ENCODE measurements around the gene CHID1.

The CHID1 gene

GRCh38 chr11:827146-827896 is 83.3 kb downstream of the CHID1 start:
- no peak overlapping the region for H3K9ac ChIP-seq (ENCODE audit: low read depth, low read length)
- peak overlapping the region; percentile 58 for H3K4me2 ChIP-seq (ENCODE audit: low read length)
- peak overlapping the region; percentile 30 for H3K4me3 ChIP-seq (ENCODE audit: low read length)
- peaks cover 59% of the 10 kb centered on the region for H3K4me1 ChIP-seq (ENCODE audit: control insufficient read depth, insufficient read depth, low read length)
- peaks cover 23% of the 10 kb centered on the region for H3K36me3 ChIP-seq (ENCODE audit: insufficient read depth, low read length)
- peaks cover 2% of the 10 kb centered on the region for H3K27me3 ChIP-seq (ENCODE audit: control insufficient read depth, insufficient read depth, low read length)
- H3K9me3 ChIP-seq (replicated peaks; ENCODE audit: low read length): no peaks in the 10 kb centered on the region

DNA sequence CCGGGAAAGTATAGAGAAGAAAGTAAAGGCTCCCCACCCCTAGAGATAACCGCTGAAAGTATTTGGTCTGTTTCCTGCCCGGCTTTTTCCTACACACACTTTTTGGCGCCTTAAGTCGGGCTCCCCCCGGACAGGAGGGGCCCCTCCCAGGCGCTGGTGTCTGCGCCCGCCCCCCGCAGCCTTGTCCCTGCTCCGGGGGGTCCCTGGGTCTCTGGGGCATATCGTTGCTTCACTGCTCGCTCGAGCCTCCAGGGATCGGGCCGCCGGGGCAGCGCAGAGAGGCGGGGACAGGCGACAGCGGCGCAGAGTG is 83.8 kb downstream of the CHID1 start:
- no peak overlapping the region for H3K9ac ChIP-seq (ENCODE audit: low read depth, low read length)
- peaks cover 2% of the 10 kb centered on the region for H3K27me3 ChIP-seq (ENCODE audit: control insufficient read depth, insufficient read depth, low read length)
- H3K4me2 ChIP-seq (ENCODE audit: low read length): peak overlapping the region; percentile 58
- H3K4me1 ChIP-seq (ENCODE audit: control insufficient read depth, insufficient read depth, low read length): peaks cover 59% of the 10 kb centered on the region
- H3K4me3 ChIP-seq (ENCODE audit: low read length): no peak overlapping the region
- peaks cover 28% of the 10 kb centered on the region for H3K36me3 ChIP-seq (ENCODE audit: insufficient read depth, low read length)
- H3K9me3 ChIP-seq (replicated peaks; ENCODE audit: low read length): no peaks in the 10 kb centered on the region

- no peaks in the 10 kb centered on the region for H3K9me3 ChIP-seq (replicated peaks; ENCODE audit: low read length)
- peaks cover 33% of the 10 kb centered on the region for H3K36me3 ChIP-seq (ENCODE audit: insufficient read depth, low read length)
- H3K9ac ChIP-seq (ENCODE audit: low read depth, low read length): no peak overlapping the region
- H3K4me1 ChIP-seq (ENCODE audit: control insufficient read depth, insufficient read depth, low read length): peaks cover 59% of the 10 kb centered on the region
- H3K27me3 ChIP-seq (ENCODE audit: control insufficient read depth, insufficient read depth, low read length): peaks cover 2% of the 10 kb centered on the region
- no peak overlapping the region for H3K4me3 ChIP-seq (ENCODE audit: low read length)
- H3K4me2 ChIP-seq (ENCODE audit: low read length): no peak overlapping the region
These were observed 84.4 kb downstream of the CHID1 start for GRCh38 chr11:826227-826621.

DNA sequence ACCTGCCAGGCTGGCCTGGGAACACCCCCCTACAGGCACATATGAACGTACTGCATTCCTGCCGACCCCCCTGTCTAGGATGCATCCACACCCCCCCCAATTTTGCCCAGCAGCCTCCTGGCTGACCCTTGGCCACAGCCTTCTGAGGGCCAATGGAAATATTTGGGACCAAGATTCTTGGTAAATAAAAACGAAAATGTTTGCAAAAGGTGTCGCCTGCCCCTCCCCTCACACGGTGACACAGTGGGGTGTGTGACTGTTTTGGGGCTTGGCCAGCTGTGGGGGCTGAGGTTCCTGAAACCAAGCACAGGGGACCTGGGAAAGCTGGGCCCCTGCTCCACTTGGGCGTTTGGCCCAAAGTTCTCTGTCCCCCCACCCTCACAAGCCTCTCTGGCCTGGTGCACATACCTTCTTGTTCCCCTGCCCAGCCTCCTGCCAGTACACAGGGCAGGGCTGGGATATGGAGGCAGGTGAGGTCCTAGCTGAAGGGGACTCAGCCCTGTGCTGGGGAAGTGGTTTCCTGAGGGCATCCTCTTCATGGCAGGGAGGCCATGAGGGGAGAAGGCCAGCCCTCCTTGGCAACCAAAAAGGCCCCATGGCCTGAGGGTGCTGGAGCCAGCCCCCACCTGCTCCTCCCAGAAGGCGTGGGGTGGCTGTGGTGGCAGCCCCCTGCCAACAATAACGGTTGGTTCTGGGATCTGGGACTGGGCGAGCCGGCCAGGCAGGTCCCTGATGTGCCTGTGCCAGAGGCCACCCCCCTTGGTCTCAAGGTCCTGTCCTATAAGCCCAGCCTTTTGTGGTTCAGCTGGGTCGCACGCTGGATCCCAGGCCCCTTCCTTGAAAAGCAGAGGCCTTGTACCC is 85.0 kb downstream of the CHID1 start:
- Histone ChIP-seq H3K4me3 (ENCODE audit: low read length) (no peak overlapping the region), H3K4me2 (ENCODE audit: low read length) (no peak overlapping the region), H3K9ac (ENCODE audit: low read depth, low read length) (no peak overlapping the region), H3K4me1 (ENCODE audit: control insufficient read depth, insufficient read depth, low read length) (peaks cover 59% of the 10 kb centered on the region), H3K36me3 (ENCODE audit: insufficient read depth, low read length) (peaks cover 33% of the 10 kb centered on the region), H3K9me3 (replicated peaks; ENCODE audit: low read length) (no peaks in the 10 kb centered on the region), H3K27me3 (ENCODE audit: control insufficient read depth, insufficient read depth, low read length) (peaks cover 2% of the 10 kb centered on the region)

DNA sequence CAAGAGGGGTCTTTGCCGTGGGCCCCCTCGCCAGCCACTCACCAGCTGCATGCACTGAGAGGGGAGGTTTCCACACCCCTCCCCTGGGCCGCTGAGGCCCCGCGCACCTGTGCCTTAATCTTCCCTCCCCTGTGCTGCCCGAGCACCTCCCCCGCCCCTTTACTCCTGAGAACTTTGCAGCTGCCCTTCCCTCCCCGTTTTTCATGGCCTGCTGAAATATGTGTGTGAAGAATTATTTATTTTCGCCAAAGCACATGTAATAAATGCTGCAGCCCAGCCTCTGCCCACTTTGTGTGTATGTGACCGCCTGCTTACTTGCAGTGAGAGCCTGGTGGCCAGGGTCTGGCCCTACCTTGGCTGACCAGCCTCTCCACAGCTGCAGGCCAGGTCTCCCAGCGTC is 85.7 kb downstream of the CHID1 start:
- Histone ChIP-seq H3K9me3 (replicated peaks; ENCODE audit: low read length) (no peaks in the 10 kb centered on the region), H3K4me3 (ENCODE audit: low read length) (no peak overlapping the region), H3K9ac (ENCODE audit: low read depth, low read length) (no peak overlapping the region), H3K36me3 (ENCODE audit: insufficient read depth, low read length) (peaks cover 33% of the 10 kb centered on the region), H3K27me3 (ENCODE audit: control insufficient read depth, insufficient read depth, low read length) (peaks cover 2% of the 10 kb centered on the region), H3K4me1 (ENCODE audit: control insufficient read depth, insufficient read depth, low read length) (peaks cover 56% of the 10 kb centered on the region), H3K4me2 (ENCODE audit: low read length) (no peak overlapping the region)

GRCh38 chr11:824292-824880 is 86.2 kb downstream of the CHID1 start:
- Histone ChIP-seq H3K4me2 (ENCODE audit: low read length) (no peak overlapping the region), H3K36me3 (ENCODE audit: insufficient read depth, low read length) (peaks cover 33% of the 10 kb centered on the region), H3K9me3 (replicated peaks; ENCODE audit: low read length) (no peaks in the 10 kb centered on the region), H3K4me1 (ENCODE audit: control insufficient read depth, insufficient read depth, low read length) (peaks cover 51% of the 10 kb centered on the region), H3K27me3 (ENCODE audit: control insufficient read depth, insufficient read depth, low read length) (peaks cover 2% of the 10 kb centered on the region), H3K9ac (ENCODE audit: low read depth, low read length) (no peak overlapping the region), H3K4me3 (ENCODE audit: low read length) (no peak overlapping the region)

DNA sequence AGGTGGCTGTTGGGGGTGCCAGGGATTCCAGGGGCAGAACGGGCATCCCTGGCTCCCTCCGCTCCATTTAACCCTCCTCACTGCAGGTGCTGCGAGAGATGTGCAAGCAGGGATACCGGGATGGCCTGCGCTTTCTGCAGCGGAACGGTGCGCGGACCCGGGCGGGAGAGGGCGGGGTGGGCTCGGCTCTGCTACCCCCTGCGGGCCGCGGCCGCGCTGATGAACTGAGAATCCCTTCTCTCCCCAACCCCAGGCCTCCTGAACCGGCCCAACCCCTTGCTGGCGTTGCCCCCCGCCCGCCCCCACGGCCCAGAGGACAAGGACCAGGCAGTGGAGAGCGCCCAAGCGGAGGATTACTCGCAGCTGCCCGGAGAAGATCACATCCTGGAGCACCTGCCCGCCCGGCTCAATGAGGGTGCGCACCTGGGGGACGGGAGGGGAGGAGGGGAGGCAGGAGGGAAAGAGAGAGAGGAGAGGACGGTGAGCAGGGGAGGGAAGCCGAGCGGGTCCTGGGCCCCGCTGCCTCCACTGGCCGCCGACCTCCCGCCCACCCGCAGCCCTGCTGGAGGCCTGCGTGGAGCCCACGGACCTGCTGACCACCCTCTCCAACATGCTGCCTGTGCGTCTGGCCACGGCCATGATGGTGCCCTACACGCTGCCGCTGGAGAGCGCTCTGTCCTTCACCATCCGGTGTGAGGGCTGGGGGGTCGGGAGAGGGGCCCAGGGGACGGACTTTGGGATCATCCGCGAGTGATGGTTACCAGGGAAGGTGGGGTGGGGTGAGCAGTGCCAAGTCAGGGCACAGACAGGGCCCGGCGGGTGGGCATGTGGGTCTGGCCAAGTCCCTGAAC is 86.9 kb downstream of the CHID1 start:
- Histone ChIP-seq H3K36me3 (ENCODE audit: insufficient read depth, low read length) (peaks cover 33% of the 10 kb centered on the region), H3K4me1 (ENCODE audit: control insufficient read depth, insufficient read depth, low read length) (peaks cover 49% of the 10 kb centered on the region), H3K4me3 (ENCODE audit: low read length) (no peak overlapping the region), H3K4me2 (ENCODE audit: low read length) (no peak overlapping the region), H3K9ac (ENCODE audit: low read depth, low read length) (no peak overlapping the region), H3K9me3 (replicated peaks; ENCODE audit: low read length) (no peaks in the 10 kb centered on the region), H3K27me3 (ENCODE audit: control insufficient read depth, insufficient read depth, low read length) (peaks cover 2% of the 10 kb centered on the region)

GRCh38 chr11:821512-822371 is 88.9 kb downstream of the CHID1 start:
- H3K4me2 ChIP-seq (ENCODE audit: low read length): peak overlapping the region; percentile 99
- no peaks in the 10 kb centered on the region for H3K9me3 ChIP-seq (replicated peaks; ENCODE audit: low read length)
- H3K36me3 ChIP-seq (ENCODE audit: insufficient read depth, low read length): peaks cover 33% of the 10 kb centered on the region
- H3K4me1 ChIP-seq (ENCODE audit: control insufficient read depth, insufficient read depth, low read length): peaks cover 42% of the 10 kb centered on the region
- peak overlapping the region; percentile 97 for H3K4me3 ChIP-seq (ENCODE audit: low read length)
- H3K27me3 ChIP-seq (ENCODE audit: control insufficient read depth, insufficient read depth, low read length): no peaks in the 10 kb centered on the region
- H3K9ac ChIP-seq (ENCODE audit: low read depth, low read length): peak overlapping the region; percentile 96

GRCh38 chr11:820655-821511 is 89.7 kb downstream of the CHID1 start:
- Histone ChIP-seq H3K9me3 (replicated peaks; ENCODE audit: low read length) (no peaks in the 10 kb centered on the region), H3K9ac (ENCODE audit: low read depth, low read length) (peak overlapping the region; percentile 96), H3K4me2 (ENCODE audit: low read length) (peak overlapping the region; percentile 99), H3K27me3 (ENCODE audit: control insufficient read depth, insufficient read depth, low read length) (no peaks in the 10 kb centered on the region), H3K4me1 (ENCODE audit: control insufficient read depth, insufficient read depth, low read length) (peaks cover 41% of the 10 kb centered on the region), H3K36me3 (ENCODE audit: insufficient read depth, low read length) (peaks cover 33% of the 10 kb centered on the region), H3K4me3 (ENCODE audit: low read length) (peak overlapping the region; percentile 97)

All from skeletal muscle satellite cell (primary cell).